ENCODE data around the gene SYCE3.

The SYCE3 gene

DNA sequence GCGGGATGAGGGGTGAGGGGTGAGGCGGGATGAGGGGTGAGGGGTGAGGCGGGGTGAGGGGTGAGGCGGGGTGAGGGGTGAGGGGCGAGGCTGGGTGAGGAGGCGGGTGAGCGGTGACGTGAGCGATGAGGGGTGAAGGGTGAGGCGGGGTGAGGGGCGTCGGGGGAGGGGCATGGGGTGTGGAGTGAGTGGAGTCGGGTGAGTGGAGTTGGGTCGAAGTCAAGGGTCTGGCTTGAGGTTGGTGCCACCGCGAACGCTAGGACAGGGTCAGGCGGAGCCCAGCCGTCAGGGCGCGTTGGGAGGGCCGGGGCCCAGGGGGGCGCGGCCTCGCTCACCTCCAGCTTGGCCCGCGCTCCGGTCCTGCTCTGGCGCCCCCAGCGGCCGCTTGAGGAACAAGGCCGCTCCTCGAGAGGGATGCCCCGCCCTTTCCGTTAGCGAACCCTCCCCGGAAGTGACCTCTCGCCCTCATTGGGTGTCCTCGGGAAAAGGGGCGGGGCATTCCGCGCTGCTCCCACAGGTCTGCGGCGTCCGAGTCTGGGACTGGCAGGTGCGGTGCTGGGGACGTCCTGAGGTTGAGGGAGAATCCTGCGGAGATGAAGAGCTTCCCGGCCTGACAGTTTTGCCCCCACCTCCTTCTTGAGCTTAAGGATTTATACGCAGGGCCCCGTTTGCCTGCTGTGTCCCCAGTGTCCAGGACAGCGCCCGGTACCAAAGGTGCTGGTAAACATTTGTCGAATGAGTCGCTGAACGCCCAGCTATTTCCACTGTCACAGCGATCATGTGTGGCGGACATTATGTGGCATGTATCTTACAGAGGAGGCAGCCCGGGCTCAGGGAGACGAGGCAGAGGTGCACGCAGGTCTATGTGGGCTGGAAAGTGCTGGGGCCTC is at the start of gene SYCE3 (continued):
- no peak for TF ChIP-seq ZNF830 (tag by site-specific recombination; IDR thresholded peaks at IDR 0.05; ENCODE audit: low read depth)
- TF ChIP-seq ZNF776 (tag by site-specific recombination; IDR thresholded peaks at IDR 0.05; ENCODE audit: borderline replicate concordance), result no peak
- TF ChIP-seq, protein P1, sequence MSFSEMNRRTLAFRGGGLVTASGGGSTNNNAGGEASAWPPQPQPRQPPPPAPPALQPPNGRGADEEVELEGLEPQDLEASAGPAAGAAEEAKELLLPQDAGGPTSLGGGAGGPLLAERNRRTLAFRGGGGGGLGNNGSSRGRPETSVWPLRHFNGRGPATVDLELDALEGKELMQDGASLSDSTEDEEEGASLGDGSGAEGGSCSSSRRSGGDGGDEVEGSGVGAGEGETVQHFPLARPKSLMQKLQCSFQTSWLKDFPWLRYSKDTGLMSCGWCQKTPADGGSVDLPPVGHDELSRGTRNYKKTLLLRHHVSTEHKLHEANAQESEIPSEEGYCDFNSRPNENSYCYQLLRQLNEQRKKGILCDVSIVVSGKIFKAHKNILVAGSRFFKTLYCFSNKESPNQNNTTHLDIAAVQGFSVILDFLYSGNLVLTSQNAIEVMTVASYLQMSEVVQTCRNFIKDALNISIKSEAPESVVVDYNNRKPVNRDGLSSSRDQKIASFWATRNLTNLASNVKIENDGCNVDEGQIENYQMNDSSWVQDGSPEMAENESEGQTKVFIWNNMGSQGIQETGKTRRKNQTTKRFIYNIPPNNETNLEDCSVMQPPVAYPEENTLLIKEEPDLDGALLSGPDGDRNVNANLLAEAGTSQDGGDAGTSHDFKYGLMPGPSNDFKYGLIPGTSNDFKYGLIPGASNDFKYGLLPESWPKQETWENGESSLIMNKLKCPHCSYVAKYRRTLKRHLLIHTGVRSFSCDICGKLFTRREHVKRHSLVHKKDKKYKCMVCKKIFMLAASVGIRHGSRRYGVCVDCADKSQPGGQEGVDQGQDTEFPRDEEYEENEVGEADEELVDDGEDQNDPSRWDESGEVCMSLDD (tag by site-specific recombination; IDR thresholded peaks at IDR 0.05), result peak; percentile 75
- TF ChIP-seq, protein P2, sequence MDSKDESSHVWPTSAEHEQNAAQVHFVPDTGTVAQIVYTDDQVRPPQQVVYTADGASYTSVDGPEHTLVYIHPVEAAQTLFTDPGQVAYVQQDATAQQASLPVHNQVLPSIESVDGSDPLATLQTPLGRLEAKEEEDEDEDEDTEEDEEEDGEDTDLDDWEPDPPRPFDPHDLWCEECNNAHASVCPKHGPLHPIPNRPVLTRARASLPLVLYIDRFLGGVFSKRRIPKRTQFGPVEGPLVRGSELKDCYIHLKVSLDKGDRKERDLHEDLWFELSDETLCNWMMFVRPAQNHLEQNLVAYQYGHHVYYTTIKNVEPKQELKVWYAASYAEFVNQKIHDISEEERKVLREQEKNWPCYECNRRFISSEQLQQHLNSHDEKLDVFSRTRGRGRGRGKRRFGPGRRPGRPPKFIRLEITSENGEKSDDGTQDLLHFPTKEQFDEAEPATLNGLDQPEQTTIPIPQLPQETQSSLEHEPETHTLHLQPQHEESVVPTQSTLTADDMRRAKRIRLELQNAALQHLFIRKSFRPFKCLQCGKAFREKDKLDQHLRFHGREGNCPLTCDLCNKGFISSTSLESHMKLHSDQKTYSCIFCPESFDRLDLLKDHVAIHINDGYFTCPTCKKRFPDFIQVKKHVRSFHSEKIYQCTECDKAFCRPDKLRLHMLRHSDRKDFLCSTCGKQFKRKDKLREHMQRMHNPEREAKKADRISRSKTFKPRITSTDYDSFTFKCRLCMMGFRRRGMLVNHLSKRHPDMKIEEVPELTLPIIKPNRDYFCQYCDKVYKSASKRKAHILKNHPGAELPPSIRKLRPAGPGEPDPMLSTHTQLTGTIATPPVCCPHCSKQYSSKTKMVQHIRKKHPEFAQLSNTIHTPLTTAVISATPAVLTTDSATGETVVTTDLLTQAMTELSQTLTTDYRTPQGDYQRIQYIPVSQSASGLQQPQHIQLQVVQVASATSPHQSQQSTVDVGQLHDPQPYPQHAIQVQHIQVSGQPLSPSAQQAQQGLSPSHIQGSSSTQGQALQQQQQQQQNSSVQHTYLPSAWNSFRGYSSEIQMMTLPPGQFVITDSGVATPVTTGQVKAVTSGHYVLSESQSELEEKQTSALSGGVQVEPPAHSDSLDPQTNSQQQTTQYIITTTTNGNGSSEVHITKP (tag by site-specific recombination; IDR thresholded peaks at IDR 0.05), result peak; percentile 28; the same call in 1 of the 2 replicates
- TF ChIP-seq ZBTB8A (tag by site-specific recombination; IDR thresholded peaks at IDR 0.05), result peak; percentile 25; the same call in 1 of the 2 replicates
- no peak for TF ChIP-seq IKZF3 (tag by site-specific recombination; IDR thresholded peaks at IDR 0.05)

DNA sequence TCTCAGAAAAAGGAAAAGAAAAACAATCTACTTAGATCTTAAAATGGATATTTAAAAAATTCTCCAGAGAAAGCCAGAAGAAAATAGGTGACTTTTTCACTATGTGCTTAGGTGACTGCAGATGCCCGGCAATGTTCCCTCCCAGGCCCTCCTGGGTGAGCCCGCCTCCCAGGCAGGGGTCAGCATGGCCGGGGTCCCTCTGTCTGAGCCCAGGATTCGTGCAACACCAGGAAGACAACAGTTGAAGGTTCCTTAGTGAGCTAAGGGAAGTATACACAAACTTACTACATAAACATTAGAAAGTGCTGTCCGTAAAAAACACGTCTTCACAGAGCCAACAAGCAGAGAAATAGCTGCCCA is 49.4 kb upstream of the SYCE3 start:
- Histone ChIP-seq H3K4me1 (ENCODE audit: control insufficient read depth, insufficient read depth, low read length) (peaks cover 4% of the 10 kb centered on the region; the same call in 1 of the 2 replicates), H3K4me3 (ENCODE audit: low read depth, low read length) (no peak overlapping the region), H3K36me3 (ENCODE audit: control insufficient read depth in 2 of 2, insufficient read depth in 1 of 2, low read length in 2 of 2) (peaks cover 0 to 28% of the 10 kb centered on the region in 2 experiments; a peak in 1 of 3 replicates), H3K9me3 (ENCODE audit: control insufficient read depth, insufficient read depth, low read depth, low read length) (no peaks in the 10 kb centered on the region), H3K27ac (ENCODE audit: extremely low read depth, low read depth, low read length) (no peak overlapping the region)
- POLR2A ChIA-PET, result interaction anchor here (2.1 kb wide), 1 partner anchor 11 kb away, joined by 6 read pairs; no protein-coding TSS in a partner anchor
- TF ChIP-seq, protein P3, sequence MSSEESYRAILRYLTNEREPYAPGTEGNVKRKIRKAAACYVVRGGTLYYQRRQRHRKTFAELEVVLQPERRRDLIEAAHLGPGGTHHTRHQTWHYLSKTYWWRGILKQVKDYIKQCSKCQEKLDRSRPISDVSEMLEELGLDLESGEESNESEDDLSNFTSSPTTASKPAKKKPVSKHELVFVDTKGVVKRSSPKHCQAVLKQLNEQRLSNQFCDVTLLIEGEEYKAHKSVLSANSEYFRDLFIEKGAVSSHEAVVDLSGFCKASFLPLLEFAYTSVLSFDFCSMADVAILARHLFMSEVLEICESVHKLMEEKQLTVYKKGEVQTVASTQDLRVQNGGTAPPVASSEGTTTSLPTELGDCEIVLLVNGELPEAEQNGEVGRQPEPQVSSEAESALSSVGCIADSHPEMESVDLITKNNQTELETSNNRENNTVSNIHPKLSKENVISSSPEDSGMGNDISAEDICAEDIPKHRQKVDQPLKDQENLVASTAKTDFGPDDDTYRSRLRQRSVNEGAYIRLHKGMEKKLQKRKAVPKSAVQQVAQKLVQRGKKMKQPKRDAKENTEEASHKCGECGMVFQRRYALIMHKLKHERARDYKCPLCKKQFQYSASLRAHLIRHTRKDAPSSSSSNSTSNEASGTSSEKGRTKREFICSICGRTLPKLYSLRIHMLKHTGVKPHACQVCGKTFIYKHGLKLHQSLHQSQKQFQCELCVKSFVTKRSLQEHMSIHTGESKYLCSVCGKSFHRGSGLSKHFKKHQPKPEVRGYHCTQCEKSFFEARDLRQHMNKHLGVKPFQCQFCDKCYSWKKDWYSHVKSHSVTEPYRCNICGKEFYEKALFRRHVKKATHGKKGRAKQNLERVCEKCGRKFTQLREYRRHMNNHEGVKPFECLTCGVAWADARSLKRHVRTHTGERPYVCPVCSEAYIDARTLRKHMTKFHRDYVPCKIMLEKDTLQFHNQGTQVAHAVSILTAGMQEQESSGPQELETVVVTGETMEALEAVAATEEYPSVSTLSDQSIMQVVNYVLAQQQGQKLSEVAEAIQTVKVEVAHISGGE (tag by site-specific recombination; conservative IDR thresholded peaks at IDR 0.05; ENCODE audit: low read depth), result no peak
- TF ChIP-seq PRDM1 (tag by site-specific recombination; IDR thresholded peaks at IDR 0.05), result peak; percentile 93
- TF ChIP-seq ZNF354C (tag by site-specific recombination; IDR thresholded peaks at IDR 0.05; ENCODE audit: borderline replicate concordance, low read depth), result no peak
- CTCF ChIA-PET, result interaction anchor here (0.8 kb wide), 1 partner anchor 13 kb away, joined by 3 read pairs; no protein-coding TSS in a partner anchor

DNA sequence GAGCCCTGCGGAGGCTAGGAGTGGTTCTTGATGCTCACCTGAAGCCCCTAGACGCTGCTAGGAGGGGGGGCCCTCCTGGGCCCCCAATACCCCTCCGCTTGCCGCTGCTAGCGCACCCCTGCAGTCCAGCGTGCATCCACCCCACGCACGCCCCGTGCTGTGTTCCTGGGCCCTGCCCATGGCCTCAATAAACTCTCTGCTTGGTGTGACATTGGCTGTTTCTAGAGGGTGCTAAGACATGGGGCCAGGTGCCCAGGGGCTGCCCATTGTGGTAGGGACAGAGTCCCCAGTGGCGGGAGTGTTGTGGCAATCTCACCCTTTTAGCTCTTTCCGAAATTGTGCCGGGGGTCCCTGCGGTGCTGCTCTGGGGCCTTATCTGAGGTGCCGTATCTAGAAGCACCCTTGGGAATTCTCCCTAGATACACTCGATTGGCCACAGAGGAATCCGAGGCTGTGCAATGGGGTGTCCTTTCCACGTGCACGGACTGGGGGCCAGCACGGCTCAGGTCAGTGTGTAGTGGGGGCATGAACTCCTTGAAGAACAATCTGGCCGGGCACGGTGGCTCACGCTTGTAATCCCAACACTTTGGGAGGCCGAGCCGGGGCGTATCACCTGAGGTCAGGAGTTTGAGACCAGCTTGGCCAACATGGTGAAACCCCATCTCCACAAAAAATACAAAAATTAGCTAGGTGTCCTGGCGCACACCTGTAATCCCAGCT is 48.8 kb upstream of the SYCE3 start:
- Histone ChIP-seq H3K27ac (ENCODE audit: extremely low read depth, low read depth, low read length) (no peak overlapping the region), H3K4me3 (ENCODE audit: low read depth, low read length) (no peak overlapping the region), H3K9me3 (ENCODE audit: control insufficient read depth, insufficient read depth, low read depth, low read length) (no peaks in the 10 kb centered on the region), H3K4me1 (ENCODE audit: control insufficient read depth, insufficient read depth, low read length) (peaks cover 4% of the 10 kb centered on the region; the same call in 1 of the 2 replicates), H3K36me3 (ENCODE audit: control insufficient read depth in 2 of 2, insufficient read depth in 1 of 2, low read length in 2 of 2) (peaks cover 0 to 34% of the 10 kb centered on the region in 2 experiments; a peak in 1 of 3 replicates)
- POLR2A ChIA-PET, result no interaction called here
- CTCF ChIA-PET, result no interaction called here
- TF ChIP-seq ZNF426 (tag by site-specific recombination; IDR thresholded peaks at IDR 0.05) (no peak), OVOL3 (tag by site-specific recombination; IDR thresholded peaks at IDR 0.05) (no peak), MYNN (tag by site-specific recombination; IDR thresholded peaks at IDR 0.05; ENCODE audit: borderline replicate concordance) (no peak), ZNF391 (tag by site-specific recombination; IDR thresholded peaks at IDR 0.05; ENCODE audit: borderline replicate concordance, low read depth) (no peak), ZNF202 (tag by site-specific recombination; IDR thresholded peaks at IDR 0.05; ENCODE audit: borderline replicate concordance) (no peak), ZNF121 (tag by site-specific recombination; IDR thresholded peaks at IDR 0.05) (no peak)
- TF ChIP-seq, protein P4, sequence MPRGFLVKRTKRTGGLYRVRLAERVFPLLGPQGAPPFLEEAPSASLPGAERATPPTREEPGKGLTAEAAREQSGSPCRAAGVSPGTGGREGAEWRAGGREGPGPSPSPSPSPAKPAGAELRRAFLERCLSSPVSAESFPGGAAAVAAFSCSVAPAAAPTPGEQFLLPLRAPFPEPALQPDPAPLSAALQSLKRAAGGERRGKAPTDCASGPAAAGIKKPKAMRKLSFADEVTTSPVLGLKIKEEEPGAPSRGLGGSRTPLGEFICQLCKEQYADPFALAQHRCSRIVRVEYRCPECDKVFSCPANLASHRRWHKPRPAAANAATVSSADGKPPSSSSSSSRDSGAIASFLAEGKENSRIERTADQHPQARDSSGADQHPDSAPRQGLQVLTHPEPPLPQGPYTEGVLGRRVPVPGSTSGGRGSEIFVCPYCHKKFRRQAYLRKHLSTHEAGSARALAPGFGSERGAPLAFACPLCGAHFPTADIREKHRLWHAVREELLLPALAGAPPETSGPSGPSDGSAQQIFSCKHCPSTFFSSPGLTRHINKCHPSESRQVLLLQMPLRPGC (tag by site-specific recombination; IDR thresholded peaks at IDR 0.05), result no peak
